GM12864 (cell line): ENCODE results near the gene ATP5F1D.

Experiments used
- DNase-seq: peaks from one replicate; pipeline ENCODE4 v3.0.0-alpha.2; 2011; ENCODE audit warnings: low read depth
- H3K4me3 ChIP-seq: 2 replicates; pipeline ENCODE4 v1.5.1; 2011; ENCODE audit warnings: mild to moderate bottlenecking, low read depth, low read length, control low read depth
- CTCF ChIP-seq: IDR thresholded peaks from 2 replicates; pipeline ENCODE4 v1.5.1; 2011; ENCODE audit warnings: low read depth, mild to moderate bottlenecking, moderate library complexity, low read length, control low read depth, inconsistent platforms; ENCODE audit errors: missing control alignments

Gene ATP5F1D

DNA sequence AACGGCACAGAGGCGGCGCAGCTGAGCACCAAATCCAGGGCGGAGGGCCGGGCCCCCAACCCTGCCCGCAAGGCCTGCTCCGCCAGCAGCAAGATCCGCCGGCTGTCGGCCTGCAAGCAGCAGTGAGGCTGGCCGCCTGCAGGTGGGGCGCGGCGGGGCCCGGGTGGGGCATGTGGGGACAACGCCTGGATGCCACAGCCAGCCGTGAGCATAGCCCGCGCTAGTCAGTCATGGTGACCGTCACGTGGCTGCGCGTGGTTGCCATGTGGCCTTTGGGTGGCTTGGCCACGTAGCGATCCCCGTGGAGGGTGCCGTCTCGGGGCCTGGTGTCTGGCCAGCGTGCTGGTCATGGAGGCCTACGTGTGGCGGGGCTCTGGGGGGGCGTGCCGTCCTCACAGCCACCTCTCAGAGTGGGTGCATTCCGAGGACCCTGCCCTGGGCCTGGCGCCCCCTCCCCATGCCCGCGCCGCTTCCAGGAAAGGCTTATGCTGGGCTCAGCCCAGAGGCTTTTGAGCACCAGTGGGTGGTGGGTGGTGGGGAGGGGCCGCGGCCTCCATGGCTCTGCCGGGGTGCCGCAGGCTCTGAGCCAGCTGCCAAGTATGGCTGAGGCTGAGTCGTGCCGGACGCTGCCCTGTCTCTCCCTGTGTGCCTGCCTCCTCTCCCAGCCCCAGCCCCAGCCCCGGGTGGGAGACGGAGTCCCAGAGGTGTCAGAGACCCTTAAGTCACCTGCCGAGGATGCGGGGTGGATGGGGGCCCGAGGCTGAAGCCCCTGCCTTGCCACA, 14.8 kb upstream of the ATP5F1D start:
- no peak overlapping the region for H3K4me3 ChIP-seq
- DNase-seq, result no peak
- no peak for TF ChIP-seq CTCF

GRCh38 chr19:1227304-1228054, 14.1 kb upstream of the ATP5F1D start:
- no peak for DNase-seq
- TF ChIP-seq CTCF, result no peak
- H3K4me3 ChIP-seq, result no peak overlapping the region

- no peak for TF ChIP-seq CTCF
- H3K4me3 ChIP-seq, result no peak overlapping the region
- DNase-seq, result no peak
These were observed 13.2 kb upstream of the ATP5F1D start for GRCh38 chr19:1228161-1228957.

GRCh38 chr19:1229056-1229923, 12.3 kb upstream of the ATP5F1D start:
- DNase-seq, result no peak

GRCh38 chr19:1229924-1230782, 11.4 kb upstream of the ATP5F1D start:
- no peak for DNase-seq
- H3K4me3 ChIP-seq, result no peak overlapping the region
- no peak for TF ChIP-seq CTCF

More at GRCh38 chr19:1229056-1229923, 12.3 kb upstream of the ATP5F1D start:
- TF ChIP-seq CTCF, result no peak
- no peak overlapping the region for H3K4me3 ChIP-seq
